HG03342 (cell line): ENCODE measurements around the gene LRP1.

Source experiments
- ATAC-seq: cut with Tn5 transposase; IDR thresholded peaks from one replicate; pipeline ENCODE4 v1.9.1; 2021; ENCODE audit warnings: mild to moderate bottlenecking, moderate library complexity; ENCODE audit not compliant: unreplicated experiment

Gene LRP1

GRCh38 chr12:57243521-57244311, 115.4 kb downstream of the LRP1 start:
- ATAC-seq: no peak

GRCh38 chr12:57244312-57244696, 116.0 kb downstream of the LRP1 start:
- ATAC-seq: no peak

GRCh38 chr12:57247041-57247440, 118.8 kb downstream of the LRP1 start:
- no peak for ATAC-seq

- no peak for ATAC-seq
Observed at GRCh38 chr12:57248934-57249742, 120.9 kb downstream of the LRP1 start.

GRCh38 chr12:57250541-57250940, 122.3 kb downstream of the LRP1 start:
- ATAC-seq: no peak

- ATAC-seq: no peak
Observed at GRCh38 chr12:57250956-57251355, 122.7 kb downstream of the LRP1 start, which contains the start of gene STAC3. STAC3 (minus strand) TSS chr12:57251187; CDS start chr12:57249636, 1,551 bp downstream.

- ATAC-seq: no peak
Observed at GRCh38 chr12:57254506-57255280, 126.4 kb downstream of the LRP1 start.

GRCh38 chr12:57255916-57256315, 127.6 kb downstream of the LRP1 start:
- ATAC-seq: no peak

- no peak for ATAC-seq
Observed at GRCh38 chr12:57258977-57259970, 131.0 kb downstream of the LRP1 start.

GRCh38 chr12:57260366-57260765, 132.1 kb downstream of the LRP1 start:
- ATAC-seq: no peak

GRCh38 chr12:57261428-57261865, 133.2 kb downstream of the LRP1 start:
- no peak for ATAC-seq

GRCh38 chr12:57262126-57262822, 134.0 kb downstream of the LRP1 start:
- no peak for ATAC-seq
